ENCODE data around the gene MARCHF2.

The MARCHF2 gene

DNA sequence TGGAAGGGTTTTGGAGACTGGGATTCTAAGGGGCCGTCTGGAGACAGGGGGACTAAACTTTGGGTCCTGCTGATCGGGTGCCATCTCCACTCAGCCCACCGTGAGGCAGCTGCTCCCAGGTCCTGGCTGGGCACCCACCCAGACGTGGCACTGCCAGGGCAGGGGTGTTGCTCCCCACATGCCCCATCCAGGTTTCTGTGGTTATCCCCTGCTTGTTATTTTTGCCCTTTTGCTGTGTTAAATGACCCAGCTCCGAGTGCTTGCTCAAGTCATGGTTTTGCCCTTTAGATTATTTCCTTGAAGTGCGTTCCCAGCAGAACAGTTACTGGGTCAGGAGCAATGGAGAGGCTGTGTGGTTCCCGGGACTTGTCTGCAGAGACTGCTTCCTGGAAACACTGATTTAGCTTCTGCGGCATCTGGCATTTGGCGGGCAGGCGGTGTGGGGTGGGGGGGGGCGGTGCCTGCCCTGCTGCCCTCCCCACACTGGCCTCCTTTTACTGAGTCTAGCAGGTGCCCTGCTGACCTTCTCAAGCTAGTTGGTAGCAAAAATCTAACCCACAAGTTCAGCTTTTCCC is 21.0 kb upstream of the MARCHF2 start:
- Mint-ChIP-seq H3K4me3 (no peak overlapping the region), H3K4me1 (peaks cover 27% of the 10 kb centered on the region), H3K36me3 (ENCODE audit: insufficient read depth) (peaks cover 16% of the 10 kb centered on the region), H3K27ac (ENCODE audit: low read depth) (peak overlapping the region; percentile 5), H3K9me3 (no peaks in the 10 kb centered on the region), H3K27me3 (no peaks in the 10 kb centered on the region)
- ATAC-seq (replicated peaks; ENCODE audit: extremely low read depth, poor library complexity, severe bottlenecking) (no peak), DNase-seq (ENCODE audit: low spot score in 2 of 2) (no peak)

- no peaks in the 10 kb centered on the region for H3K9me3 Mint-ChIP-seq
- DNase-seq (ENCODE audit: low spot score in 2 of 2) (no peak), ATAC-seq (replicated peaks; ENCODE audit: extremely low read depth, poor library complexity, severe bottlenecking) (no peak)
- H3K27ac Mint-ChIP-seq (ENCODE audit: low read depth), result no peak overlapping the region
- no peak overlapping the region for H3K4me3 Mint-ChIP-seq
- H3K27me3 Mint-ChIP-seq, result no peaks in the 10 kb centered on the region
- peaks cover 33% of the 10 kb centered on the region for H3K4me1 Mint-ChIP-seq
- peaks cover 14% of the 10 kb centered on the region for H3K36me3 Mint-ChIP-seq (ENCODE audit: insufficient read depth)
These were observed 19.8 kb upstream of the MARCHF2 start for GRCh38 chr19:8393192-8393870.

DNA sequence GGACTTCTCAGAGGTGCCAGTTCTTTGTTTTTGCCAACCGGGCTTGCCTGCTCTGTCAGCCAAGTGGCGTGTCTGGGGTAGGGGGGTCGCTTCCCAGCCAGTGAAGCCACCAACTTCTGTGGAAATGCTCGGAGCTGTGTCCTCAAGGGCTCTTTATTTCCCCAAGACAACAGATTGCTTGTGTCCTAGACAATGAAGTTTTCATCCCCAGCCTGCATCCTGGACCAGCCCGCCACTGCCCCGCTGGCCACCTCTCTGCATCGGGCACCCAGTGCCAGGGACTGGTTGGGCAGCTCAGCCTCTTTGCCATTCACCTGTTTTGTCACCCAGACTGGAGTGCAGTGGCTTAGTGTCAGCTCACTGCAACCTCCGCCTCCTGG is 19.2 kb upstream of the MARCHF2 start:
- Mint-ChIP-seq H3K4me3 (no peak overlapping the region), H3K4me1 (peaks cover 33% of the 10 kb centered on the region), H3K27me3 (no peaks in the 10 kb centered on the region), H3K36me3 (ENCODE audit: insufficient read depth) (peaks cover 14% of the 10 kb centered on the region), H3K27ac (ENCODE audit: low read depth) (no peak overlapping the region), H3K9me3 (no peaks in the 10 kb centered on the region)
- ATAC-seq (replicated peaks; ENCODE audit: extremely low read depth, poor library complexity, severe bottlenecking) (no peak), DNase-seq (ENCODE audit: low spot score in 2 of 2) (no peak)

DNA sequence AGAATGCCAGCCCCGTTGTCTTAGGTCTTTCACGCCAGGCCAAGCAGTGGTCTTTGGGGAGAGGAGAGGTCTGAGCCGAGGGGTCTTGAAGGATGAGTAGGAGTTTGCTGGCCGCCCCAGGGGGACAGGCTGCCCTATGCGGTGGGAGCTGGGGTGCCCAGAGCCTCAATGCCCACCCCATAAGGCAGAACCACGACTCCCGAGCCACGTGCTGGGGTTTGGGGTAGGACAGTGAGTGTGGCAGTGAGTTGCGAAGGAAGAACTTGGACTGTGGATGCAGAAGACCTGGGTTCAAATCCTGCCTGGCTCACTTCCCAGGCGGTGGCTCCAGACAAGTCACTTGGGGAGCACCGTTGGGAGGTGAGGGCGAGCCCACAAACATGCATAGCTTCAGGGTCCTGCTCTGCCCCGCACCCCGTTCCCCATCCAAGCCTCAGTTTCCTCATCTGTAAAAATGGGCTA is 17.5 kb upstream of the MARCHF2 start:
- H3K36me3 Mint-ChIP-seq (ENCODE audit: insufficient read depth), result peaks cover 16% of the 10 kb centered on the region
- no peaks in the 10 kb centered on the region for H3K9me3 Mint-ChIP-seq
- H3K4me1 Mint-ChIP-seq, result peaks cover 33% of the 10 kb centered on the region
- DNase-seq (ENCODE audit: low spot score in 2 of 2) (no peak), ATAC-seq (replicated peaks; ENCODE audit: extremely low read depth, poor library complexity, severe bottlenecking) (no peak)
- H3K27ac Mint-ChIP-seq (ENCODE audit: low read depth), result no peak overlapping the region
- H3K27me3 Mint-ChIP-seq, result no peaks in the 10 kb centered on the region
- H3K4me3 Mint-ChIP-seq, result no peak overlapping the region

DNA sequence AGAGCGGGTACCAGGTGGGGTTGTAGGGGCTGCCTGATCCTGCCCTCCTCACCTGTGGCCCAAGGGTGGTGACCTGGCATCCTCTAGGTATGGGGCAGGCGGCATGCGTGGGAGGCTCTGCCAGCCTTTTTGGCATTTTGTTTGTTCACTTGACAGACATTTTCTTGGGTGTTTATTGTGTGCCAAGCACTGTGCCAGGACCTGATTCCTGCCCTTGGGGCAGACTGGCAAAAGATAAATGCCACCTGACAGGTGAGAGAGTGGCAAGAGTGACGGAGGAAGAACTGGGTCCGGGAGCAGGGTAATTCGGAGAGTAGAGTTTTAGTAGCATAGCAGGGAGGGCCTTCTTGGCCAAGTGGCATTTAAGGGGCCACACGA is 16.9 kb upstream of the MARCHF2 start:
- ATAC-seq (replicated peaks; ENCODE audit: extremely low read depth, poor library complexity, severe bottlenecking), result no peak
- Mint-ChIP-seq H3K4me3 (no peak overlapping the region), H3K36me3 (ENCODE audit: insufficient read depth) (peaks cover 16% of the 10 kb centered on the region)

GRCh38 chr19:8396563-8397203 is 16.4 kb upstream of the MARCHF2 start:
- no peak overlapping the region for H3K4me3 Mint-ChIP-seq
- H3K27ac Mint-ChIP-seq (ENCODE audit: low read depth), result peak overlapping the region; percentile 53
- H3K9me3 Mint-ChIP-seq, result no peaks in the 10 kb centered on the region
- H3K27me3 Mint-ChIP-seq, result no peaks in the 10 kb centered on the region
- H3K36me3 Mint-ChIP-seq (ENCODE audit: insufficient read depth), result peaks cover 18% of the 10 kb centered on the region
- ATAC-seq (replicated peaks; ENCODE audit: extremely low read depth, poor library complexity, severe bottlenecking) (peak; percentile 80), DNase-seq (ENCODE audit: low spot score in 2 of 2) (peak; percentile 56 to 62)
- peaks cover 30% of the 10 kb centered on the region for H3K4me1 Mint-ChIP-seq

More for the DNA sequence above, 16.9 kb upstream of the MARCHF2 start:
- no peaks in the 10 kb centered on the region for H3K9me3 Mint-ChIP-seq
- peak overlapping the region; percentile 53 for H3K27ac Mint-ChIP-seq (ENCODE audit: low read depth)
- no peak for DNase-seq (ENCODE audit: low spot score in 2 of 2)
- no peaks in the 10 kb centered on the region for H3K27me3 Mint-ChIP-seq
- H3K4me1 Mint-ChIP-seq, result peaks cover 33% of the 10 kb centered on the region

- H3K9me3 Mint-ChIP-seq, result no peaks in the 10 kb centered on the region
- peaks cover 26% of the 10 kb centered on the region for H3K4me1 Mint-ChIP-seq
- no peak for DNase-seq (ENCODE audit: low spot score in 2 of 2)
- no peak for ATAC-seq (replicated peaks; ENCODE audit: extremely low read depth, poor library complexity, severe bottlenecking)
- peaks cover 20% of the 10 kb centered on the region for H3K36me3 Mint-ChIP-seq (ENCODE audit: insufficient read depth)
- H3K4me3 Mint-ChIP-seq, result no peak overlapping the region
- peak overlapping the region; percentile 53 for H3K27ac Mint-ChIP-seq (ENCODE audit: low read depth)
- no peaks in the 10 kb centered on the region for H3K27me3 Mint-ChIP-seq
These were observed 15.8 kb upstream of the MARCHF2 start for GRCh38 chr19:8397271-8397670.

DNA sequence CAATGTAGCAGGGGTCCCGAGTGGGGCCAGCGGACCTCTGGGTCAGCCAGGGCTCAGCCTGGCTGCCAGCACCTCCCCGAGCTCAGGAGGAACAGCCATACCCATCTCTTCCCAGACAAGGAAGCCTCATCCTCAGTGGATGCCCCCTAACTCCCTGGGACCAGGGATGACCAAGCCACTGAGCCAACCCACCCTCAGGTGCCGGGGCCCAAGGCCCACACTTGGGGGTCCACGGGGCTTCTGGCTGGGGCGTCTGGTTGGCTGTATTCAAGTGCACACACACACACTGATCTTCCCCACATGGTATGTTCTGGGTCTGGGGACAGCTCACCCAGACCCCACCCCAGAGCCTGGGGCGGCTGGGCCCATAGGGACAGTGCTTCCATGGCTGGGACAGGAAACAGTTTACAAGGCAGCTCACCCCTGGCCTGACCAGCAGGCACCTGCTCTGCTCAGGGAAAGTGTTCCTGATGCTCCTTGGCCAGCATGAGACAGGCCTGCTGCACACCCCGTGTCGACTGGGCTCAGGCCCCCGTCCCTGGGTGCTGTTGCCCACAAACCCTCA is 15.3 kb upstream of the MARCHF2 start:
- DNase-seq (ENCODE audit: low spot score in 2 of 2) (no peak), ATAC-seq (replicated peaks; ENCODE audit: extremely low read depth, poor library complexity, severe bottlenecking) (no peak)
- H3K4me3 Mint-ChIP-seq, result no peak overlapping the region
- H3K4me1 Mint-ChIP-seq, result peaks cover 25% of the 10 kb centered on the region
- H3K27ac Mint-ChIP-seq (ENCODE audit: low read depth), result no peak overlapping the region
- no peaks in the 10 kb centered on the region for H3K9me3 Mint-ChIP-seq
- H3K27me3 Mint-ChIP-seq, result no peaks in the 10 kb centered on the region
- H3K36me3 Mint-ChIP-seq (ENCODE audit: insufficient read depth), result peaks cover 20% of the 10 kb centered on the region

DNA sequence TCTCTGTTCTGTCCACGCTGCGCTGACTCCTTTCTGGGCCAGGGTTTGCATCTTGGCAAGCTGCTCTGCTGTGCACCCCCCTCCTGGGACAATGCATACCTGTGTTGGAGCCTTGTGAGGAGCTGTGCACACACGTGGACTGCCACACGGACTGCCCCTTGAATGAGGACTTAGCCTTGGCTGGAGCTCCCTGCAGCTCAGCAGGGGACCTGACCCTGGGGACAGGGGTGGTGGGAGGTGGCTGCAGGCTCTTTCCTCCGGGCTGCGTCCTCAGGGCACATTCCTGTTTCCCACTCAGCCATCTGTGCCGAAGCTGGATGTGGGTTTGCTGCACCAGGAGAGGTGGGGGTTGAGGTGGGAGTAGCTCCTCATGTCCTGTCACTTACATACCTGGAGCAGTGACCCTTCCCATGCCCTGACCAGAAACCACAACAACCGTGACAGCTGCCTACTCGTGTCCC is 14.8 kb upstream of the MARCHF2 start:
- no peak for DNase-seq (ENCODE audit: low spot score in 2 of 2)
- Mint-ChIP-seq H3K27me3 (no peaks in the 10 kb centered on the region), H3K36me3 (ENCODE audit: insufficient read depth) (peaks cover 23% of the 10 kb centered on the region), H3K4me3 (no peak overlapping the region), H3K27ac (ENCODE audit: low read depth) (no peak overlapping the region), H3K9me3 (no peaks in the 10 kb centered on the region), H3K4me1 (peaks cover 20% of the 10 kb centered on the region)
- no peak for ATAC-seq (replicated peaks; ENCODE audit: extremely low read depth, poor library complexity, severe bottlenecking)

GRCh38 chr19:8399681-8400188 is 13.4 kb upstream of the MARCHF2 start:
- H3K4me1 Mint-ChIP-seq, result peaks cover 17% of the 10 kb centered on the region
- ATAC-seq (replicated peaks; ENCODE audit: extremely low read depth, poor library complexity, severe bottlenecking) (no peak), DNase-seq (ENCODE audit: low spot score in 2 of 2) (no peak)
- H3K4me3 Mint-ChIP-seq, result no peak overlapping the region
- H3K36me3 Mint-ChIP-seq (ENCODE audit: insufficient read depth), result peaks cover 23% of the 10 kb centered on the region
- H3K9me3 Mint-ChIP-seq, result no peaks in the 10 kb centered on the region
- H3K27ac Mint-ChIP-seq (ENCODE audit: low read depth), result no peak overlapping the region
- no peaks in the 10 kb centered on the region for H3K27me3 Mint-ChIP-seq

DNA sequence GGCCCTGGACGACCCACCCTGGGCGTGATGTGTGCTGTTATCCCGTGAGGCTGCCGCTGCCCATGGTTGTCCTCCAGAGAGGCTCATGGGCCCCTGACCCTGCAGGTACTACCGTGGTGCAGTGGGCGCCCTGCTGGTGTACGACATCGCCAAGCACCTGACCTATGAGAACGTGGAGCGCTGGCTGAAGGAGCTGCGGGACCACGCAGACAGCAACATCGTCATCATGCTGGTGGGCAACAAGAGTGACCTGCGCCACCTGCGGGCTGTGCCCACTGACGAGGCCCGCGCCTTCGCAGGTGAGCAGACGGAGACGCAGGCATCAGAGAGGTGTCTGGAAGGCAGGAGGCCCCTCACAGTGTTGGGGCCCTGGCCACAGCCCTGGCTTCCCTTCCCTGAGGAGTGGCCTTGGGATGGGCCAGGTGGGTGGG is 11.1 kb upstream of the MARCHF2 start:
- DNase-seq (ENCODE audit: low spot score in 2 of 2) (no peak), ATAC-seq (replicated peaks; ENCODE audit: extremely low read depth, poor library complexity, severe bottlenecking) (no peak)
- Mint-ChIP-seq H3K4me3 (no peak overlapping the region), H3K27me3 (no peaks in the 10 kb centered on the region), H3K4me1 (peaks cover 7% of the 10 kb centered on the region), H3K36me3 (ENCODE audit: insufficient read depth) (peaks cover 20% of the 10 kb centered on the region), H3K27ac (ENCODE audit: low read depth) (no peak overlapping the region), H3K9me3 (no peaks in the 10 kb centered on the region)

DNA sequence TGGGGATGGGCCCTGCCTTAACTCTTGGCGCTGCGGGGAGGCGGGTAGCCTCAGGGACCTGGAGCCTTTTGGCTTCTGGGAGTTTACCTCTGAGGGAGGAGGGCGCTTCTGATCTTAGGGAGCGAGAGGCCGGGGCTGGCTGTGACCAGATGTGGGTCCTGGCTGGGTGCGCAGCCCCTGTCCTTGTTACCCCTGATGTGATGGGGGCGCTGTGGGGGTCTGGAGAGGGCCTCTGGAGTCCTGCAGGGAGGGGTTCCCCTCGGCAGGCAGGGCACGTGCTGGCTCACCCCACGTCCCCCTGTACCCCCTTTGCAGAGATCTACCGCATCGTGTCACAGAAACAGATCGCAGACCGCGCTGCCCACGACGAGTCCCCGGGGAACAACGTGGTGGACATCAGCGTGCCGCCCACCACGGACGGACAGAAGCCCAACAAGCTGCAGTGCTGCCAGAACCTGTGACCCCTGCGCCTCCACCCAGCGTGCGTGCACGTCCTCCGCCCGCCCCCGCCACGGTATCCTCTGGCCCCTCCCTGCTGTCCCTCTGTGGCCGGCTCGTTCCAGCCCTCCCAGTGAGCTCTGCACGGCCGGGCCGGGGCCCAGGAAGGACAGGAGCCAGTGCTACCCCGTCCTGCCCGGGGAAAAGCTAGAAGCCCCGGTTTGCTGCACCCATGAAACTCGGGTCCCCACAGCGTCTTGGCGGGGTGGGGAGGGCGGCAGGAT is 9.8 kb upstream of the MARCHF2 start:
- DNase-seq (ENCODE audit: low spot score in 2 of 2), result no peak
- Mint-ChIP-seq H3K4me1 (no peaks in the 10 kb centered on the region), H3K27ac (ENCODE audit: low read depth) (no peak overlapping the region), H3K36me3 (ENCODE audit: insufficient read depth) (peaks cover 20% of the 10 kb centered on the region), H3K27me3 (no peaks in the 10 kb centered on the region), H3K9me3 (no peaks in the 10 kb centered on the region), H3K4me3 (no peak overlapping the region)
- ATAC-seq (replicated peaks; ENCODE audit: extremely low read depth, poor library complexity, severe bottlenecking), result no peak

Measured in central memory CD8-positive, alpha-beta T cell (primary cell).